GM19043 (cell line): ENCODE data around the gene VRK3.
"Not testable (repeated sequence)": the region's sequence is repeated elsewhere in the genome, so short reads cannot be mapped to it uniquely, and the experiment has no call there.

Experiments
- ATAC-seq: cut with Tn5 transposase; IDR thresholded peaks from one replicate; pipeline ENCODE4 v1.9.1; 2021; ENCODE audit warnings: low read depth; ENCODE audit not compliant: unreplicated experiment

The VRK3 gene

GRCh38 chr19:49958144-49958543, 67.0 kb downstream of the VRK3 start:
- ATAC-seq, result not testable (repeated sequence)

- ATAC-seq, result no peak
These were observed 67.8 kb downstream of the VRK3 start for GRCh38 chr19:49957262-49957915.

- no peak for ATAC-seq
These were observed 69.1 kb downstream of the VRK3 start for GRCh38 chr19:49956115-49956495.

GRCh38 chr19:49954933-49955332, 70.2 kb downstream of the VRK3 start:
- ATAC-seq, result no peak

GRCh38 chr19:49954092-49954829, 70.9 kb downstream of the VRK3 start:
- ATAC-seq, result no peak

- no peak for ATAC-seq
These were observed 71.8 kb downstream of the VRK3 start for GRCh38 chr19:49953416-49953815.

GRCh38 chr19:49952906-49953305, 72.3 kb downstream of the VRK3 start:
- ATAC-seq, result no peak

GRCh38 chr19:49952479-49952836, 72.7 kb downstream of the VRK3 start:
- ATAC-seq, result no peak

- no peak for ATAC-seq
These were observed 73.2 kb downstream of the VRK3 start for GRCh38 chr19:49951806-49952478.

GRCh38 chr19:49950956-49951526, 74.1 kb downstream of the VRK3 start:
- ATAC-seq, result no peak

GRCh38 chr19:49950590-49950948, 74.6 kb downstream of the VRK3 start:
- ATAC-seq, result no peak

- no peak for ATAC-seq
These were observed 75.2 kb downstream of the VRK3 start for GRCh38 chr19:49949742-49950589.

- ATAC-seq, result no peak
These were observed 78.8 kb downstream of the VRK3 start for GRCh38 chr19:49946415-49946814.

GRCh38 chr19:49944567-49944966, 80.6 kb downstream of the VRK3 start:
- not testable (repeated sequence) for ATAC-seq

GRCh38 chr19:49940482-49940791, 84.7 kb downstream of the VRK3 start:
- no peak for ATAC-seq

- no peak for ATAC-seq
These were observed 85.3 kb downstream of the VRK3 start for GRCh38 chr19:49939721-49940481.

- ATAC-seq, result no peak
These were observed 86.5 kb downstream of the VRK3 start for GRCh38 chr19:49938662-49939061.

GRCh38 chr19:49937750-49938381, 87.3 kb downstream of the VRK3 start:
- no peak for ATAC-seq

GRCh38 chr19:49936549-49936948, 88.6 kb downstream of the VRK3 start:
- ATAC-seq, result no peak

- ATAC-seq, result no peak
These were observed 91.5 kb downstream of the VRK3 start for GRCh38 chr19:49933643-49934042.
